Measurements from ENCODE around the gene NUTF2.
A peak's percentile ranks its signal among the peaks of the same experiment; 100 is the strongest.
"Not testable (repeated sequence)": the region's sequence is repeated elsewhere in the genome, so short reads cannot be mapped to it uniquely, and the experiment has no call there.

Gene NUTF2

DNA sequence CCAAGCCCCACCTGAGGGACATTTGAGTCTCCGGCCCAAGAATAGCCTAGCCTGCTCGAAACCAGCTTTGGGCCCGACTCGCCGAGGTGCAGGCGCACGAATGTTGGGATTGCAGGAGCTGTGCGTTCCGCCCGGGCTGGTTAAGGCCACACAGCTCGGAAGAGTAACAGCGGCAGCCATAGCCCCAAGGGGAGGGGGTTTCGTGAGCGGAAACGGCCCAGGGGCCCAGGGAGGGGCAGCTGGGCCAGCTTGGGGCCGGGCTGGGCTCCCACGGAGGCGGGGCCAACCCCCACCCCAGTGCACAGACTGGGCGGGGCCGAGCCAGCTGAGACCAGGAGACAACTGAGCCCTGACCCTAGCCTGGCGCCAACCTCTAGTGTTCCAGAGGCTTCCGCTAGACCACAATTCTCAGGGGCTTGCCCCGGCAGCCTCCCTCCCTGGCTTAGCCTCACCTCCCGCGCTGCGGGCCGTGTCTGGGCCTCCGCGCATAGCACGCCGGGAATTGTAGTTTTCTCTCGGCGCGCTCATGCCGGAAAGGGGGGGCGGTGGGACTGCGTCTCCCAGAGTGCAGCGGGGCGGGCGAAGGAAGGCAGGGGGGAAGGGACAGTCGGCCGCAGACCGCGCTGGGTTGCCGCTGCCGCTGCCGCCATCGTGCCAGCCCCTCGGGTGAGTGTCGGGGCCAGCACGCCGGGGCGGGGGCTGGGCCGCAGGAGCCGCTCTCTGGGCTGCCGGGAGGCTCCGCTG, at the start of gene NUTF2:
Gene NUTF2 (plus strand): TSS at position 614 of the 744 bp plus-strand sequence. CDS start 18,198 bp downstream, outside the sequence.
- ATAC-seq, result peak; percentile 72 to 73

DNA sequence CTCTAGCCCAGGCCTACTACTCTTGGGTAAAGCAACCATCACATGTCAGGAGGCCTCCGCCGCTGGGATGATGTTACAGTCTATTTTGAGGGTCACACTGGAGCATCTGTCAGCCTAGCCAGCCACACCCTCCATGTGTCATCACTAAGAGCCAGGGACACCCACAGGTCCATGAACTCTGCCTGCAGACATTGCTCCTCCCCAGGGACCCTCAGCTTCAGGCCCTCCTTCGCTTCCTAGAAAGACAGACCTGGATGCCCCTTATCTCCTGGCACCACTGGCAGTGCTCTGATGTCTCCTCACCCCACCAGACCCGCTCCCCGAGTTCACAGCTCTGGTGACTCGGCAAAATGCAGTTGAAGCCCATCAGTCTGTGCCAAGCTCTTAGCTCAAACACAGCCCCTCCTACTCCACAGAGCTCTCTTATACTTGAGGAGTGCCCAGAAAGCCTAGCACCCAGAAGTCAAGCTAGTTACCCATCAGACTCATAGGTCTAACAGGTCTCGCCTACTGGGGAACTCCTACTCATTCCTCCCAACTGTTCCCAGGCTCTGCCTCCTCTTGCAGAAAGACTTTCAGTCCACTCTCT, 46.3 kb upstream of the NUTF2 start:
- no peak for ATAC-seq

DNA sequence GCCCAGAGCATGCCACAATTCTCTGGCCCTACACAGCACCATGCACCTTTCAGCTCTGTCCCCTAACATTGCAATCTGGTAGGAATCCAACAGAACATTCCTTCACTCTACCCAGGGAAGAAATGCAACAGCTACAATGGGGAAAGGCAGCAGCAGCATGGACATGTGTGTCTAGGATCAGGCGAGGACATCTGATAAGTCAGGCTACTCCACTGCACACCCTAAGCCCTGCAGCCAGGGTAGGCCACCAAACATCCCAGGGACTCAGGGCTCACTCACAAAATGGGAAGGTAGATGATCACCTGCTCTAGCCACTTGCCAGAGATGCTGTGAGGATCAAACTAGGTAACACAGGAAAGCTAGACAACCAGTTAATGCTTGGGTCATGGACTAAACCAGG, 45.5 kb upstream of the NUTF2 start:
- ATAC-seq, result no peak

- no peak for ATAC-seq
Observed at GRCh38 chr16:67801883-67802282, 44.9 kb upstream of the NUTF2 start.

DNA sequence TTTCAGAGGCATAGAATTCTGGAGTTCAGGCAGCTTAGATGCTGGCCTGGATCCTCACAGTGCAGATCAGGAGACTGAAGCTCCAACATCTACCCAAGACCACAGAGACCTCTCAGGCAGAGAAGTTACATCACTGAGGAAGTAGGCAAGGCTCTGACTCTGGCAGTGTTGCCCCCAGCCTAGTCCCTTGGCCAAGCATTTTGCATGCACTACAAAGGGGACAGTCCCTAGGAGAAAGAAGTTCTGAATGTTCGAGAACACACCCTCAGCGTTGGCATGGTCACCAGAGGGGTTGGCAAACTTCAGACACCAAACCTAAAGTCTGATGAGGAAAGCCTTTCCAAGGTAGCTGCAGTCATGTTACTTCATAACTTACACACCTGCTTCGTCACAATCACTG, 42.8 kb upstream of the NUTF2 start:
- no peak for ATAC-seq

- no peak for ATAC-seq
Observed at GRCh38 chr16:67804853-67805542, 41.7 kb upstream of the NUTF2 start.

DNA sequence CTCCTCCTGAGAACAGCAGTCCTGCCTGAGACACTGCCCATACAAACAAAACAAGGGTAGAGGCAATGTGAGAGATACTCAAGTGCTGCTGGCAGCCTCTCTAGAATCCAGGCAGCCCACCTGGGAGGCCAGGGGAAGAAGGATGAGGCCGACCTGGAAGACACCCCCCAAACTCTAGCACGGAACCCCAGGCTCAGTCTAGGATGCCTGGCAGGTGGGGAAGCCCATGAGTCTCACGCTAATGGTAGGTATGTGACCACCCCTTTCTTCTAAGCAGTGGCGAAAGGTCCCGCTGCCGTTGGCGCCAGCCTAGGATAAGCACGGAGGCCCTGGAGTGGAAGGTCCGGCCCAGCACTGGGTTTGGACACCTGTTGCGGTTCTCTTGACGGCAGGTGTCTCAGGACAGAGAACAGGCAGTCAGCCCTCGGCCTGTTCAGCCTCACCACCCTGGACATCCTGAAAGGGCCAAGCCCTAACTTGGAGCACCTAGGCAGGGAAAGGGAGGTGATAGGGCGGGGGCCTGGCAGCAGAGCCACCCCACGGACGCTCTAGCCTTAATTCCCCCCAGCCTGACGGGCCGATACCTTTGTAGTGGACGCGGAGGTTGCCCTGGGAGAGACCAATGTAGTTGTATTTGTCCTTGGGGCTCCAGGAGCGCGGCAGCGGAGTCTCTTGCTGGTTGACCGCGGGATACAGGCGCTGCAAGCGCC, 40.9 kb upstream of the NUTF2 start:
- no peak for ATAC-seq

GRCh38 chr16:67806428-67807147, 40.1 kb upstream of the NUTF2 start, which contains the start of the genes RANBP10 and TSNAXIP1:
TSS of gene RANBP10 (minus strand) at chr16:67806560. CDS start at chr16:67806536, 24 bp downstream.
TSS of gene TSNAXIP1 (plus strand) at chr16:67806889. CDS start at chr16:67807150, 261 bp downstream.
- peak; percentile 95 to 97 for ATAC-seq

DNA sequence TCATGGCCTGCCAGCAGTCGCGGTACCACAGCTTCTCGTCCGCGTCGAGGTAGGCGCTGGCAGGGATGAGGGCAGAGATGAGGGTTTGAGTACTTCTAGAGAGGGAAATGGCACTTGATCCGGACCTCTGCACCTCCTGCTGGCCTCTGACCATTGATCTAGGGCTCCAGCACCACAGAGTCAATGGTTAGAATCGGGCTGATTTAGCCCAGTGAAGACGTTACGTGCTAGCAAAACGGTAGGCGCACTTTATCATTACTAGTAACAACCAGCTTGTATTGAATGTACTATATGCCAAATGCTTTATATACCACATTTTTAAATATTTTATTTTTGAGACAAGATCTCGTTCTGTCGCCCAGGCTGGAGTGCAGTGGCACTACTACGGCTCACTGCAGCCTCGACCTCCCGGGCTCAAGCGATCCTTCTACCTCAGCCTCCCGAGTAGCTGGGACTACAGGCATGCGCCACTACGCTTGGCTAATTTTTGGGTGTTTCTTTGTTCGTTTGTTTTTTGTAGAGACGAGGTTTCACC, 39.5 kb upstream of the NUTF2 start:
- no peak for ATAC-seq

- ATAC-seq, result no peak
Observed at GRCh38 chr16:67811899-67812298, 34.8 kb upstream of the NUTF2 start.

DNA sequence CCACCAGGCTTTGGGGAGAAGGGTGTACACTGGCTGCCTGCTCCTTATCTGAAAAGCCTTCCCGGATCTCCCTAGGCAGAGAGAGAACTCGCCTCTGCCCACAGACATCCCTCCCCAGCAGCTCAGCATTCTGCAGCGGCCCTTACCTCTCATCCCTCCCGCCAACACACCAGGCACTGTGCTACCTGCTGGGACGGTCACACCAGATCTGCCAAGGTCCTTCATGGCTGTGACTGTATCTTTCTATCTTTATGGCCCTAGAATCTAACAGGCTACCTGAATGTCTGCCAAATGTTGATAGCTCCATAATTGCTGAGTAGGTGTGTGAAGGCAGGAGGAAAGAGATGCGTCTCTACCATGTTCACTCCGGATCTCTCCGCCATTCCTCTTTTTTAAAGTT, 32.2 kb upstream of the NUTF2 start:
- no peak for ATAC-seq

- no peak for ATAC-seq
Observed at GRCh38 chr16:67820608-67821259, 26.0 kb upstream of the NUTF2 start.

DNA sequence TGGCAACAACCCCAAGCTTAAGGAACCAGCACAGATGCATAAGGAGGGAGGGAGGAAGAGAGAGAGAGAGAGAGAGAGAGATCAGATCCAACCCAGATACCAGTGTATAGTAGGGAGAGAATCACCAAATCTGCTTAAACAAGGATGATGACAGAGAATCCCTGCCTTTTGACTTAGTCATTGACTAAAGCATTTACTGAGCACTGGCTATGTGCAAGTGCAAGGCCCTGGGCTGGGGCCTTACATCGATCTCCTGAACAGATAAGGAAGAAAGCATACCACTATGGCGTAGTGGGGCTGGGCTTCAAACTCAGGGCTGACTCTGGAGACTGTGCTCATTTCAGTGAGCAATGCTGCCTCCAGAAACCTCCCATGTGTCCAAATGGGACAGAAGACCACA, 24.2 kb upstream of the NUTF2 start:
- ATAC-seq, result no peak

DNA sequence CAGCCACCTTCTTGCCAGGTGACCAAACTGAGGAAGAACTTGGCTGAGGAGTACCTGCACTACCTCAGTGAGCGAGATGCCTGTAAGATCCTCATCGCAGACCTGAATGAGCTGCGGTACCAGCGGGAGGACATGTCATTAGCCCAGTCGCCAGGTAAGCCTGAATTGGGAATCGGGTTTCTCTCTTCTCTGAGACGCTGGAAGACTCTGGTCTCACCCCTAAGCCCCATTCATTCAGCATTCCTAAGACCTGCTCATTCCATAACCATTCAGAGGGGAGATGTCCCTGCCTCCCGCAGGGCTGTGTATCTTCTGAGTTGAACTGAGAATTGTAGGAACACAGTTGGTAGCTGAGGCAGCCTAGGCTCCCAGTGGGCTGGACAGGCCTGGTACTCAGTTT, 21.6 kb upstream of the NUTF2 start:
- no peak for ATAC-seq

- no peak for ATAC-seq
Observed at GRCh38 chr16:67825906-67826305, 20.8 kb upstream of the NUTF2 start.

DNA sequence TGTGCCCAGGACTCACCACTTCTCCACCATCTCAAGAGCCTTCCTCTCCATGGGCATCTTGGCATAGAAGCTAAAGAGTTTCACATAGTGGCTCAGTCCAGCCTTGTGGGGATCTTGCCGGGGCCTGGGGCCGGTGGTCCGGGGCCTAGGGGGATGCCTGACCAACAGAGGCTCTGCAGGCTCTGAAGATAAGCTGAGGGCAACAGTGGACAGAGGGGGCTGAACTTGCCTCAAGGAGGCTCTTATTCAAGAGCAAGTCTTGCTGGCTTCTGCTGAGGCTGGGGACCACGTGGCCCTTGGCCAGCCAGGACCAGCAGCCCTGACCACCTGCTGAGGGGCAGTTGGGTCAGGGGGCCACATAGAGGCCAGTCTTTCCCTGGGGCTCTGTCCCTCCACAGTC, 18.1 kb upstream of the NUTF2 start:
- no peak for ATAC-seq

- ATAC-seq, result no peak
Observed at GRCh38 chr16:67833030-67833414, 13.7 kb upstream of the NUTF2 start.

DNA sequence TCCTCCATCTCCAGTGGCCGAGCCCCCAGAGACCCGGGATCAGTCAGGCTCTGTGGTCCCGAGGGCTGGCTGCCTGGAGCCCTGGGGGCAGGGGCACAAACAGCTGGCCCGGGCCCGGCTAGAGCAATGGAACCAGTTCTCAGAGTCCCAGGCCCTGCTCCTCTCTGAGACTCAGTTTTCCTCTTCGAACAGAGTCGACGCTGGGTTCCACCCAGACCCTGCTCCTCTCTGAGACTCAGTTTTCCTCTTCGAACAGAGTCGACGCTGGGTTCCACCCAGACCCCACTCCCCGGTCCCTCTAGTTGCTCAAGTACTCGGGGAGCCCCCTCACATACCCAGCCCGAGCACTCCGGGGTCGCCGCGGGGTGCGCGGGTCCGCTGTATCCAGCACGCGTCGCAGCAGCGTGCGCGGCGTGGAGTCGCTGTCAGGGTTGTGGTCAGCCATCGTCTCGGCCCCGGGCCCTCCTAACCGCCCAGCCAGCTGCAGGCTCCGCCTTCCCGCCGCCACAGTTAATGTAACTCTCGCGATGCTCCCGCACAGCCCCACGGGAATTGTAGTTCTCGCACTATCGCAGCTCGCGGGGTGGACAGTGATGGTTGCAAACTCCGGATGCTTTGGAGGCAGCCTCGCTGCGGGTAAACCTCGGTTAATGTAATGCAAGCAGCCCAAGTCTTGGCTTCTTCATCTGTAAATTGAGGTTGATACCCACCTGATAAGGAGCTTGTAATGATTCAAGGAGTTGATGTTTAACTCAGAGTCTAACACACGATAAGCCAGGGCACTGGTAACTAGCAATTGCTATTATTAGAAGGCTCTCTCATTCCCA, 13.1 kb upstream of the NUTF2 start:
- ATAC-seq, result peak; percentile 100

- no peak for ATAC-seq
Observed at GRCh38 chr16:67834242-67834614, 12.5 kb upstream of the NUTF2 start.

DNA sequence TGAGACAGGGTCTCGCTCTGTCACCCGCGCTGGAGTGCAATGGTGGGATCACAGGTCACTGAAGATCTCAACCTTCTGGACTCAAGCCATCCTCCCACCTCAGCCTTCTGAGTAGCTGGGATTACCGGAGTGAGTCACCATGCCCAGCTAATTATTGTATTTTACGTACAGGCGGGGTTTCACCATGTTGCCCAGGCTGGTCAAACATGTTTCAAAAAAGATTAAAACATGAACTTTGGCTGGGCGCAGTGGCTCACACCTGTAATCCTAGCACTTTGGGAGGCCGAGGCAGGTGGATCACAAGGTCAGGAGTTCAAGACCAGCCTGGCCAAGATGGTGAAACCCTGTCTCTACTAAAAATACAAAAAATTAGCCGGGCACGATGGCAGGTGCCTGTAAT, 9.5 kb upstream of the NUTF2 start:
- ATAC-seq, result not testable (repeated sequence)

DNA sequence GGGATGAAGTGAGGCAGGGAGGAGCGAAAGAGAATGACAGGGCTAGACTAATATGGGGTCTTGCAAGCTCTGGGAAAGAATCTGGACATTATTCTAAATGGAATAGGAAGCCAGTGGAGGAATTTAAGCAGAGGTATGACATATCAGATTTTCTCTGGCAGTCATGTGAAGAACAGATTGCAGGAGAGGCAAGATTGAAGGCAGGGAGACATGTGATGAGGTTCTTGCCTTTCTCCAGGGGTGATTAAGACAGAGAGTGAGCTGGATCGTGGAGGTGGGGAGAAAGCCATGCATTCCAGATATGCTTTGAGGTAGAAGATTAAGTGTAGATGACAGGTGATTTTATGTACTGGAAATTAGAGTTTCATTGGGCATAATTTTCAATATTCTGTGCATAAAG, 8.9 kb upstream of the NUTF2 start:
- no peak for ATAC-seq
